Transverse colon (tissue), 3 donors: ENCODE results near the gene NELL2.

ENCODE experiments used
- EP300 ChIP-seq: sonication (generic); formaldehyde crosslinking; IDR thresholded peaks from one replicate; pipeline ENCODE4 v1.6.1; 2017; ENCODE audit warnings: antibody characterized with exemption, low read depth
- POLR2A ChIP-seq: fragments of 450-650 bp; IDR thresholded peaks from one replicate; pipeline ENCODE4 v1.6.1; 2016; ENCODE audit warnings: antibody characterized with exemption, mild to moderate bottlenecking, moderate library complexity
- POLR2AphosphoS5 ChIP-seq, 3 donors: sonication (generic); formaldehyde crosslinking; IDR thresholded peaks; one replicate each; pipeline ENCODE4 v1.6.1; 2016; ENCODE audit warnings: antibody characterized with exemption in 3 of 3

DNA sequence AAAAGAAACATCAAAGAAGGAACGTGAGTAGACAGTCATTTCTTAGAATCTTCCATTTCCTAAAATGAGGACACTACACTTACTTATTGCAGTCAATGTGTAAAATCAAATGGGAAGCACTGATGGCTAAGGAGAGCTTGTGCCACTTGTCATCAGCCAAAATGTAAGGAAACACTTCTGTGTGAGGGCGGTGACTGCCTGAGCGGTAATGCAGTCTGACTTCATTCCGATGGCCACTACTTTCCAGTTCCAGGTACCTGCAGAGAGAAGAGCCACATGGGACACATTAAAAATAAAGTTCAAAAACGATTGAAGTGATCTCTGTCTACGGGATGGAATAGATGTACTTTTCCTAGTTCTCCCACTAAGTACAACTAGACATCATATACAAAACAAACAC is 96.3 kb downstream of the NELL2 start:
- TF ChIP-seq POLR2A (no peak), POLR2AphosphoS5 (IDR thresholded peaks at IDR 0.05) (no peak), EP300 (no peak)
